GM21528 (cell line): ENCODE data around the gene NUTM1.
"Not testable (repeated sequence)": the region's sequence is repeated elsewhere in the genome, so short reads cannot be mapped to it uniquely, and the experiment has no call there.

ENCODE experiments used
- ATAC-seq: cut with Tn5 transposase; IDR thresholded peaks from one replicate; pipeline ENCODE4 v1.9.1; 2021; ENCODE audit warnings: mild to moderate bottlenecking, moderate library complexity; ENCODE audit not compliant: unreplicated experiment, low FRiP score

NUTM1 gene

DNA sequence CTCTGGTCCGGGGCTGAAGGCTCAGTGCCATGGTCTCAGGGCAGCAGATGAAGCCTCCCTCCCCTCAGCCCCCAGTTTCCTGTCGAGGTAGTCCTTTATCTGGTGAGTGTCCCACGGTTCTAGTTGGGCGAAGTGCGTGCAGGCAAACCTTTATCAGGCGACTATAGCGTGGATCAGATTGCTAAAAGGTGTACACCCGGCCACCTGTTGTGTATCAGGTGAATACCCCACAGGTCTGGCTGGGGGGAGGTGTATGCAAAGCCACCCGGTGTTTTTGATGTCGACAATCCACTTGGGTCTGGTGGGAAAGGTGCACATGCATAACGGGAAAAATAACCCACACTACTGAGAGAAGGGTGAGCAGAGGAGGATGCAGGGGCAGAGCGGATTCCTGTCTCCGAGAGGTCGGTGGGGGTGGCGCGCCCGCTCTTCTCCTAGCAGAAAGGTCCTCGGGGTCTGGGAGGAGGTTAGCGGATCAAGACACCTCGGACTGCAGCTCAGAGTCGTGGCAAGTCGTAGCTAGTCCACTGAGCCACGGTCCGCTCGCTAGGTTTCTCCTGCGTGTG lies 6.0 kb upstream of the NUTM1 start:
- ATAC-seq, result peak; percentile 3

DNA sequence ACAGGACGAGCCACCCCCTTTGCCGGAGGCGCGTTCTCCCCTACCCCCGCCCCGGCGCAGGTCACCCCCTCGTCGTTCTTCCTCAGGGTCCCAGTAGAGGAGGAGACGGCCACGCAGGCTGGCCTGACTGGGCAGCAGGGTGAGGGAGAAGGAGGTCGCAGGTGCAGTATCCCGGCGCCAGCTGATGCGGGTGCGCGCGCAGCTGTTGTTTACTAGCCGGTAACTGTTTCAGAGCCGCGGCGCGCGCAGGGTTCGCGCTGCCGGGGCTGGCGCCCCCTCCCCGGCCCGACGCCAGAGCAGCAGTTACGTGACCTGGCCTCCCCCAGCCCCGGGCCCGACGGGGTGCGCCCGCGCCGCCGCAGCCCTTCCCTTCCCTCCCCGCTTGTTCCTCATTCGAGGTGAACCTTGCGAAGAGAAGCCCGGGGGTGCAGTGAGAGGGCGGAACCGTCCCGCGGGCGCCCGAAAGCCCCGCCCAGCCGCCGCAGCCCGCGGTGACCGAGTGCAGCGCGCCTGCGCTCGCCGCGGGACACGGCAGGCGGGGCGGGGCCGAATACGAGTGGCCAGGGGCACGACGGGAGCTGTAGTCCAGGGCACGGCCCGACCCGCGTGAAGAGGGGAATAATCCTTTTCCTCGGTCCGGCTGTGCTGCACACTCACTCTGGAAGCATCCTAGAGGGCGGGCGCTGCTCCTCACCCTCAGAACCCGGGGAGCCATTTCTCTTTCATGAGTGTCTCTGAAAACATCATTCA lies 5.4 kb upstream of the NUTM1 start, which contains the start of gene SLC12A6:
SLC12A6 (minus strand) TSS at position 225 of the 750 bp plus-strand sequence. CDS start 1,101 bp downstream, outside the sequence.
- ATAC-seq, result peak; percentile 58

DNA sequence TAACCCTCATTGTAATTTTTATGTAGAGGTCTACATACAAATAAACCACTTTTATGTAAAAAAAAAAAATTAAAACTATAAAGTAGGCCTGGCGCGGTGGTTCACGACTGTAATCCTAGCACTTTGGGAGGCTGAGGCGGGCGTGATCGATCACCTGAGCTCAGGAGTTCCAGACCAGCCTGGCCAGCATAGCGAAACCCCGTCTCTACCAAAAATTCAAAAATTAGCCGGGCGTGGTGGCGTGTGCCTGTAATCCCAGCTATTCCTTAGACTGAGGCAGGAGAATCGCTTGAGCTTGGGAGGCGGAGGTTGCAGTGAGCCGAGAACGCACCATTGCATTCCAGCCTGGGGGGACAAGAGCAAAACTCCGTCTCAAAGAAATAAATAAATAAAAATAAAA lies 4.8 kb upstream of the NUTM1 start:
- no peak for ATAC-seq

DNA sequence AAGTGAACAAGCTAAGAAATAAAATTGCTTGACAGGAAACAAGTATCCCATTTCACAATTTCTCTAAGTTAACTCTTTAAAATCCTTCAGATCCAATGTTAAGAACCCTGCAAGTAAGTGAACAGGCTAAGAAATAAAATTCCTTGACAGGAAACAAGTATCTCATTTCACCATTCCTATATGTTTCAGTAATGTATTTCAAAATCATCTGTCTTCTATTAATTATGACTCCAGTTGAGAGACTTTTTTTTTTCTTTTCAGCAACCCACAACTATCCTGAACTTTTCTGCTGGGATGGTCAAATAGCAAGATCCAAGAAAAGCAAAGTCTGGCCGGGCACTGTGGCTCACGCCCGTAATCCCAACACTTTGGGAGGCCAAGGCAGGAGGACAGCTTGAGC lies 3.2 kb upstream of the NUTM1 start:
- ATAC-seq, result no peak

DNA sequence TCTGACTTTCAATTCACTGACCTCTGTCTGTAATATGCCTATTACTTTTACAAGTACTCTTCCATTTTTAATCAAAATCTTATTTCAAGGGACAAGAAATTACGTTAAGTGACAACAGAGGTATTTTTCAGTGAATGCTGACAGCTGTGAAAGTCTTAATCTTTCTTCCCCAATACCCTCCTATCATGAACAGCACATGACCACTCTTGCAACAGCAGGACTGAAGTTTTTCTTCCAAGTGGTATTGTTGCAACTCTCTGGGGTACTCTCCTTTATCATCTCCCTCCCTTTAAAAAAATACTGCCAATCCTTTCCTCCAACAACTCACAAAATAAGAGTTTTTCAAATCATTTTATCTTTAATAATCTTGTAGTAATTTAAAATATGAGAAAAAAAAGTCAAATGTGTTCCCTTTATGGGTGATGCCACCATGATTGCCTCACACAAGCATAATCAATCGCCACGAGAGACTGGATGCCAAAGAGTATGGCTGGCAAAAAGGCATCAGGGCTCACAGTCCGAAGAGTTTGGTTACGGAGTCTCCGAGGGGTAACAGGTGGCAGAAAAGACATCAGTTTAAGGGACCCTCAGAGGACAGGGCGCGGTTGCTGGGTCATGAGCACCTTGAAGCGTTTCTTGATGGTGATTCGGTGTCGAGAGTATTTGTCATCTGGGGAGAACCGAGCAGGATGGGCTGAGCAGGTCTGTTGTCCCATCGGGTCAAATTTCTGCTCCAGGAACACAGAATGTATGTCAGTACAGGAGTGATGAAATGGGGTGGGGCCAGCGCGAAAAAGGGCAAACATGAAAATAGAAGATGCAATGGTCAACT lies 1.5 kb upstream of the NUTM1 start:
- ATAC-seq, result no peak

DNA sequence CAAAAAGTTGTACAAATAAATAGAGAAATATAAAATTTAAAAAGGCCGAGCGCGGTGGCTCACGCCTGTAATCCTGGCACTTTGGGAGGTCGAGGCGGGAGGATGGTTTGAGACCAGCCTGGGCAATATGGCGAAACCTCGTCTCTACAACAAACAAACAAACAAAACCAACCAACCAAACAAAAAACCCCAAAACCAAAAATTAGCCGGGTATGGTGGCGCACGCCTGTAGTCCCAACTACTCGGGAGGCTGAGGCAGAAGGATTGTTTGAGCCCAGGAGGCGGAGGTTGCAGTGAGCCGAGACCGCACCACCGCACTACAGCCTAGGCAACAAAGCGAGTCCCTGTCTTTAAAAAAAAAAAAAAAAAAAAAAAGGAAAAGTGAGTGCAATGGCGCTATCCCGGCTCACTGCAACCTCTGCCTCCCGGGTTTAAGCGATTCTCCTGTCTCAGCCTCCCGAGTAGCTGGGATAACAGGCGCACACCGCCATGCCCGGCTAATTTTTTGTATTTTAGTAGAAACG lies 840 bp upstream of the NUTM1 start:
- not testable (repeated sequence) for ATAC-seq

DNA sequence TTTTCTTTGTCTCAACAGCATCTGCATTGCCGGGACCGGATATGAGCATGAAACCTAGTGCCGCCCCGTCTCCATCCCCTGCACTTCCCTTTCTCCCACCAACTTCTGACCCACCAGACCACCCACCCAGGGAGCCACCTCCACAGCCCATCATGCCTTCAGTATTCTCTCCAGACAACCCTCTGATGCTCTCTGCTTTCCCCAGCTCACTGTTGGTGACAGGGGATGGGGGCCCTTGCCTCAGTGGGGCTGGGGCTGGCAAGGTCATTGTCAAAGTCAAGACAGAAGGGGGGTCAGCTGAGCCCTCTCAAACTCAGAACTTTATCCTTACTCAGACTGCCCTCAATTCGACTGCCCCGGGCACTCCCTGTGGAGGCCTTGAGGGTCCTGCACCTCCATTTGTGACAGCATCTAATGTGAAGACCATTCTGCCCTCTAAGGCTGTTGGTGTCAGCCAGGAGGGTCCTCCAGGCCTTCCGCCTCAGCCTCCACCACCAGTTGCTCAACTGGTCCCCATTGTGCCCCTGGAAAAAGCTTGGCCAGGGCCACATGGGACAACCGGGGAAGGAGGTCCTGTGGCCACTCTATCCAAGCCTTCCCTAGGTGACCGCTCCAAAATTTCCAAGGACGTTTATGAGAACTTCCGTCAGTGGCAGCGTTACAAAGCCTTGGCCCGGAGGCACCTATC lies 5.0 kb downstream of the NUTM1 start:
- ATAC-seq, result no peak

DNA sequence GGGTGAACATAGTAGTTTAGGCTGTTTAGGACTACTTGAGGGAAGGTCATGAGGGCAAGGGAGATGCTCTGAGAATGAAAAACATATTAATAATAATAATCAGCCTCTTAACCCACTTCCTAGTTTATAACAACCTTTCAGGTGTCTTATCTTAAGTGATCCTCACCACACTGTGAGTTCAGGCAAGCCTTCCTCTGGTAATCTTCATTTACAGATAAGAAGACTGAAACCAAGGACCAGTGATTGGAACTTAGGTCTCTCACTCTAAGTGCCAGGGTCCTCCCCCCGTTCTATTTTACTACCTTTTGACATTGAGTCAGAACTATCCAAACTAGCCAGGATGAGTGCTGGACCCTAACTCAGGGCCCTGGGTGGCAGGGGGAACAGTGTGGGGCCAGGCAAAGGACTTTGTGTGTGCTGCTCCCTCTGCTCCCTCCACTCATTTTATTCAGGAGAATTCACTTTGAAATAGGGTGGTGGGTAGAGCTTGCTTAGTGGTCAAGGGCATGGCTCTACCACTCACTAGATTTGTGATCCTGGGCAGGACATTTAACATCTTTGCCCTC lies 5.7 kb downstream of the NUTM1 start:
- ATAC-seq, result no peak

DNA sequence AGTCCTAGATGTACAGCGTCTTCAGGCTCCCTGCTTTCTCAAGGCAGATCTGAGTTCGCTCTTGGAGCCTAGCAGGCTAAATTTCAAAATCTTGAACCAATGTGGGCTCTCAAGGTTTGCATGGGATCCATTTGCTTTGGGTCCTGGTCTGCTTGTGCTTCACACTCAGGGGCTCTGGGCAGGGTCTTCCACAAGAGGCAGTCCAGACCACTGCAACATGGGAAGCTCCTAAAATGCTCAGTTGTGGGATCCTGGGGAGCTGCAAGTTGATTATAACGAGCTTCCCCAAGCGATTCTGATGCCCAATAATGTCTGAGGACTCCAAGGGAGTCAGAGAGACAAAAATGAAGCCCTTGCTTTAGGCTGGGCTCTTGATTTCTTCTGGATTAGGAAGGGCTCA lies 6.7 kb downstream of the NUTM1 start:
- ATAC-seq, result no peak

DNA sequence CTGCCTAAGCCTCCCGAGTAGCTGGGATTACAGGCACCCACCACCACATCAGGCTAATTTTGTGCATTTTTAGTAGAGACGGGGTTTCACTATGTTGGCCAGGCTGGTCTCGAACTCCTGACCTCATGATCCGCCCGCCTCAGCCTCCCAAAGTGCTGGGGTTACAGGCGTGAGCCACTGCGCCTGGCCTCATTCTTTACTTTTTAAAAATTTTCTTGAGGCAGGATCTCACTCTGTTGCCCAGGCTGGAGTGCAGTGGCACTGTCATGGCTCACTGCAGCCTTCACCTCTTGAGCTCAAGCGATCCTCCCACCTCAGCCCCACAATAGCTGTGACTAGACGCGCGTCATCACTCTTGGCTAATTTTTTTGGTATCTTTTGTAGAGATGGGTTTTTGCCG lies 9.9 kb downstream of the NUTM1 start:
- not testable (repeated sequence) for ATAC-seq

DNA sequence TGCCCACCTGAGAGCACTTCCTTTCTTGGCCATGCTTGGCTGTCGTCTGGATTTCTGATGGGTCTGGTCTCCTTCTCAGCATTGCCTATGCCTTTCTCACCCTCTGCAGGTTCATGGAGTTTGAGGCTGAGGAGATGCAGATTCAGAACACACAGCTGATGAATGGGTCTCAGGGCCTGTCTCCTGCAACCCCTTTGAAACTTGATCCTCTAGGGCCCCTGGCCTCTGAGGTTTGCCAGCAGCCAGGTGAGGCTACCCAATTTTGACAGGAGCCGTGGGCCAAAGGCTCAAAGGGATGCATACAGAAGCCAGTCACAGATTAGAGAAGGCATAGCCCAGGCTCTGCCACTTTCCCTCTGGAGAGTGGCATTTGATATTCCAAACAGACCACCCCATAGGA lies 10.5 kb downstream of the NUTM1 start:
- no peak for ATAC-seq

DNA sequence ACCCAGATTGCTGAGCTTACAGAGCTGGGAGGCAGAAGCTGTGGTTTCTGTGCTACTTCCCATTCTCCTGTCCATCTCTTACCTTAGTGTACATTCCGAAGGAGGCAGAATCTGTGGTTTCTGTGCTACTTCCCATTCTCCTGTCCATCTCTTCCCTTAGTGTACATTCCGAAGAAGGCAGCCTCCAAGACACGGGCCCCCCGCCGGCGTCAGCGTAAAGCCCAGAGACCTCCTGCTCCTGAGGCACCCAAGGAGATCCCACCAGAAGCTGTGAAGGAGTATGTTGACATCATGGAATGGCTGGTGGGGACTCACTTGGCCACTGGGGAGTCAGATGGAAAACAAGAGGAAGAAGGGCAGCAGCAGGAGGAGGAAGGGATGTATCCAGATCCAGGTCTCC lies 11.2 kb downstream of the NUTM1 start:
- no peak for ATAC-seq

DNA sequence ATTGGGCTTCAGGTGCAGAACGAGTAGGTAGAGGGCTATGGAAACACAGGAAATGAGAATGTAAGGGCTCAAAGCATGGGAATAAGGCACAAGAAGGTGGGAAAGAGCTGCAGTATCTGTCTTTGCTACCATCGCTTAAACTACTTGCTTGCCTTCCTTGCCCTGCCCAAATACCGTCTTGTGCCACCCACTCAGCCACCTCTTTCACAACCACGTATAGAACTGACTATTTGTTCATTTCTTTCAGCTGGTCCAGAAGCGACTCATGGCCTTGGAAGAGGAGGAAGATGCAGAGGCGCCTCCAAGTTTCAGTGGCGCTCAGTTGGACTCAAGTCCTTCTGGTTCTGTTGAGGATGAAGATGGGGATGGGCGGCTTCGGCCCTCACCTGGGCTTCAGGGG lies 12.1 kb downstream of the NUTM1 start:
- no peak for ATAC-seq

DNA sequence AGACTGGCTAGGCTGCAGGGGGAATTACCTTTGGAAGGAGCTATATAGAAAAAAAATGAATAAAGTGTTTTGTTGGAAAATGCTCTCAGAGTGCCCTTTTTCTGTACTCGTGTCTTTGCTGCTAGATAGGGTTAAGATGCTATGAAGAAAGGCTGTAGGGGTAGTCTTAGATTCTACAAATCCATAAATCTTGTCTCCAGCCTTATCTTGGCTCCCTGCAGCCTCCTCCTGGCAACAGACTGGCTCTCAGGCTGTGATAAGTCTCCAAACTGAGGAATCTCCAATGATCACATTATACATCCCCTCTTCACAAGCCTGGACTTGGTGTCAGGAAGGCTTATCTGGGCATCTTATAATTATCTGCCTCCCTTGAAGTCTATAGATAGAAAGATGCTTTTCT lies 14.5 kb downstream of the NUTM1 start:
- ATAC-seq, result no peak

DNA sequence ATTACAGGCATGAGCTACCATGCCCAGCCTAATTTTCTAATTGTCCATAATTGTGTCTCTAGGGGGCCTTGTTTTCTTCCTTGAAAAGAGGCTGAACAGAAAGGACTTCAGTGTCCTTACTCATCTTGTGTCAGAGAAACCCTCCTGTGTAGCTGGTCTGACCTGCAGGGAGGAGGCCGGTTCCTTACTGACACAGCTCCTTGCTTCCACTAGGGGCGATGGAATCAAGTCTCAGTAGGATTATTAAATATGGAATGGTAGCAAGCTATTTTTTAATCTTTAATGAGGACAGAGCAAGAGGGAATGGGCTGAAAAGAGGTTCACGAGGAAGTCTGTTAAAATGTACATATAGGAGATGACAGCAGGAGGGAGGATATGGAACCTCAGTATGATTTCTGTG lies 15.3 kb downstream of the NUTM1 start:
- ATAC-seq, result no peak

DNA sequence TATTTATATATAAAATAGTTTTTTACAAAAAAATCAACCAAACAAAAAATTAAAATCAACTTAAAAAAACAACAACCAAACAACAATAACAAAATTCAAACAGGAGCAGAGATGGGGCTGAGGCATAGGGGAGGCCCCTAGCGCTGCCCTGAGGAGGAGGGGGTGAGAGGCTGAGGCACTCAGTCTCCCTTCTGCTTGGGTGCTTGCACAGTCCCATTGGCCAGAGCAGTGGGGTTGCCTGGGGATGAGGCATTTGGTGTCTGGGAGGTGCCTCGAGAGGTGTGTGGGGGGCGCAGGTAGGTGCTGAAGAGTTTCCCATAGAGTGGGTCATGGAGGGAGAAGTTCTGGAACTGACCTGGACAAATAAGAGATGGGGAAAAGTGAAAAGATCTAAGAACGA lies 15.8 kb downstream of the NUTM1 start:
- no peak for ATAC-seq

DNA sequence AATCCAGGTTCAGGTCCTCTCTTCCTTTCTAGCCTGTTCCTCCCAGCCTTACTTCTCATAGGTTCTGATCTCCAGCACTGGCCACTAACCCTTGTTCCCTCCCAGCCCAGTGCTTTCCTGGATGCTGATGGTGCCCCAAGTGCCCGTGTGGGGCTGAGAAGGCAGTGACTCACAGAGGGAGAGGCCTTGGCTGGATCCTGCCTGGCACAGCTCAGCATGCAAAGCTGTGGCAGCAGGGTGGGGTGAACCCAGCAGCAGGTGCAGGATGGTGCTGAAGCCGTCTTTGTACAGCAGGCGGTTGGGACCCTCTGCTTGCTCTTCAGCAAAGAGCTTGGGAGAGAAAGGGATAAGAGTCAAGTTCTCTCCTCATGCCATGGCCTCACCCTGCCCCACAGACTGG lies 16.3 kb downstream of the NUTM1 start:
- ATAC-seq, result no peak

DNA sequence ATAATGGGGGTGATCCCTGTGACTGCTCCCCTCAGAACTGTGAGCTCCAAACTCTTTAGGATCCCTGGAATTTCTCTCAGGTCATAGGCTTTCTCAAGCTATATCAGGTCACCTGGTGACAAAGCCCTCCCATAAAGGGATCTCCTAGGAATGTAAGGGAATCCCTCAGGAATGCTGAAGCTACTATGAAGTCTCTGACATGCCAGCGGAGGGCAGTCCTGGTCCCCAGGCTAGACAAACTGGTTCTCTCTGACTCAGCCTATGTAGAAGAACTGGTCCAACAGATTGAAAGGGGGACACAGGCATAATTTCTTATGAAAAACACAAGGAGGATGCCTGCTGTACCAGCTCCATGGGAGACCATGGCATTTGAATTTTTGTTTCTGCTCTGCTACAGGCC lies 17.2 kb downstream of the NUTM1 start:
- ATAC-seq, result no peak

DNA sequence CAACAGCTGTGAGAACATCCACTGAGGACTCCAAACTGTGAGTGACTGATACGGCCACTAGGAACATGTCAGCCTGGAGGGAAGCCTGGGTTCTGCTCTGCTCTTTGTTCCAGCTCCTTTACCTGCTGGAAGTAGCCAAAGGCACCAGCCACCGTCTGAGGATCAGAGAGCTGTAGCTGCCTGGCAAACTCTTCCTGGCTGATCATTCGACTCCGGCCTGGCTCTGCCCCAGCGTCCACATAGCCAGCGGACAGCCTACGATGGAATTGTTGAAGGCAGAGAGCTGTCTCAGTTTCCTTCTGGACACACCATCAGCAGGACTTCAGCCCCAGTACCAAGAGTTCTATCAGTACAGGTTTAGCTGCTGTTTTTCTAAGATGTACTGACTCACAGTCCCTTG lies 18.2 kb downstream of the NUTM1 start:
- ATAC-seq, result no peak

DNA sequence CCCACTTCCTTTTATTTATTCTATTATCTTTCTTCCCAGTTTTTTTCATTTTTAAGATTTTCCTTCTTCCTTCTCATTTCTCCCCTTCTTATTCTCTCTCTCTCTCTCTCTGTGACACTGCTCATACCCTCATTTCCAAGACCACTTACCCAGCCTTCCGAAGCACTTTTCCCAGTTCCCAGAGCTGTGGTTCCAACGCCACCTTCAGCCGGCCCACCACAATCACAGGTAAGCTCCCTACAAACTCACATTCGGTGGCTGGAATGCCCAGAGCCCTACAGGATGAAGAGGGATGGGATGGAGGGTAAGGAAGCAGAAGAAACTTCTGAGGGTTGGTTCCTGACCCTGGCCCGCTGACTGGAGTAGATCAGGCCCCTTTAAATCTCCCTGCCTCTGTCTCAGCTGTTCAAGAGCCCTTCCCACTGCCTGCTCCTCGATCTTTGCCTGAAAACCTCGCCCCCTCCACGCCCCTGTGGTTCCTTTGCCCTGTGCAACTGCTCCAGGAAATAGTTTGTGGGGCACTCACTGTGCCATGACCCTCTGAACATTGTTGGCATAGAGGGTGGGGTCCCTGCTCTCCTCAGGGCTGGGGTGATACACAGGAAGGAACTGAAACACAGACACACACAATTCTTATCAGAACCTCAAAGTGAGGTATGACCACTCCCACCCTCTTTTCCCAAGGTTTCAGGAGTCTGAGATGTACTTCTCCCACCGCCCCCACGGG lies 19.1 kb downstream of the NUTM1 start:
- ATAC-seq, result no peak
